Suprapubic skin (tissue), 4 donors: ENCODE data around the gene GSTM1. TPM values are rescaled to one million over a fixed set of nuclear protein-coding genes. Genes with fewer than 3 reads are reported as not detected.

Experiments
- DNase-seq, 2 donors: peaks; one replicate each; pipeline ENCODE4 v3.0.0-alpha.2; 2019; ENCODE audit warnings: low spot score in 2 of 2
- H3K27ac ChIP-seq: fragments of 200-600 bp; sonication (generic); one replicate; pipeline ENCODE4 v1.5.1; 2019
- H3K27me3 ChIP-seq: fragments of 200-600 bp; sonication (generic); one replicate; pipeline ENCODE4 v1.5.1; 2019
- H3K36me3 ChIP-seq: fragments of 200-600 bp; sonication (generic); one replicate; pipeline ENCODE4 v1.5.1; 2019
- H3K4me1 ChIP-seq: fragments of 200-600 bp; sonication (generic); one replicate; pipeline ENCODE4 v1.5.1; 2019
- H3K4me3 ChIP-seq: fragments of 200-600 bp; sonication (generic); one replicate; pipeline ENCODE4 v1.5.1; 2019; ENCODE audit warnings: mild to moderate bottlenecking
- H3K9me3 ChIP-seq: fragments of 200-600 bp; sonication (generic); one replicate; pipeline ENCODE4 v1.5.1; 2019
- EP300 ChIP-seq: sonication (generic); formaldehyde crosslinking; IDR thresholded peaks from one replicate; pipeline ENCODE4 v1.6.1; 2017; ENCODE audit warnings: antibody characterized with exemption
- POLR2A ChIP-seq, 2 donors: fragments of 450-650 bp; IDR thresholded peaks; one replicate each; pipeline ENCODE4 v1.6.1; 2017; ENCODE audit warnings: antibody characterized with exemption in 2 of 2, mild to moderate bottlenecking in 2 of 2, moderate library complexity in 2 of 2
- POLR2AphosphoS5 ChIP-seq, 3 donors: sonication (generic); formaldehyde crosslinking; IDR thresholded peaks; one replicate each; pipeline ENCODE4 v1.6.1; 2017; ENCODE audit warnings: antibody characterized with exemption in 3 of 3
- WGBS: methylation state at CpG from one replicate; pipeline ENCODE4 v1.1.5; 2018; 5-methylcytosine and 5-hydroxymethylcytosine counted together
- total RNA-seq, 4 donors: library from RNA; depleted of rRNA; stranded (reverse); fragments of >200 nt; gene quantifications; one replicate each; pipeline ENCODE4 v1.1.0, GENCODE V29; 2016
- TF ChIP-seq, protein P1 (sequence below), 2 donors: fragments of 200-600 bp in 1 of 2; fragments of 450-650 bp in 1 of 2; sonication (generic) in 1 of 2; IDR thresholded peaks; one replicate each; pipeline ENCODE4 v1.5.1; 2016 to 2019; ENCODE audit warnings: antibody characterized with exemption in 2 of 2, mild to moderate bottlenecking in 1 of 2, moderate library complexity in 1 of 2

GSTM1 gene
- total RNA-seq, 4 donors from 2014 or later: 48.2 TPM; not detected in 3

DNA sequence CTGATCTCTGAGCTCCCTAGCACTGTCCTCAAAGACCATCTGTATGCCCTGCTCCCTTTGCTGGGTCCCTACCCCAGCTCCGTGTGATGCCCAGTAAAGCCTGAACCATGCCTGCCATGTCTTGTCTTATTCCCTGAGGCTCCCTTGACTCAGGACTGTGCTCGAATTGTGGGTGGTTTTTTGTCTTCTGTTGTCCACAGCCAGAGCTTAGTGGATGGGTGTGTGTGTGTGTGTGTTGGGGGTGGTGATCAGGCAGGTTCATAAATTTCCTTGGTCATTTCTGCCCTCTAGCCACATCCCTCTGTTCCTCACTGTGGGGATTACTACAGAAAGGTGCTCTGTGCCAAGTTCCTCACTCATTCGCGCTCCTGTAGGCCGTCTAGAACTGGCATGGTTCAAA is 30.1 kb downstream of the GSTM1 start:
- no peaks in the 10 kb centered on the region for H3K27me3 ChIP-seq
- no peak overlapping the region for H3K4me3 ChIP-seq
- H3K4me1 ChIP-seq: peaks cover 38% of the 10 kb centered on the region
- H3K9me3 ChIP-seq: no peaks in the 10 kb centered on the region
- 52% methylated on average over 5 of the region's 5 CpGs for WGBS
- H3K36me3 ChIP-seq: no peaks in the 10 kb centered on the region
- DNase-seq: no peak
- H3K27ac ChIP-seq: no peak overlapping the region
- TF ChIP-seq EP300 (no peak), POLR2A (IDR thresholded peaks at IDR 0.05) (no peak), POLR2AphosphoS5 (IDR thresholded peaks at IDR 0.05) (no peak)
- TF ChIP-seq, protein P1, sequence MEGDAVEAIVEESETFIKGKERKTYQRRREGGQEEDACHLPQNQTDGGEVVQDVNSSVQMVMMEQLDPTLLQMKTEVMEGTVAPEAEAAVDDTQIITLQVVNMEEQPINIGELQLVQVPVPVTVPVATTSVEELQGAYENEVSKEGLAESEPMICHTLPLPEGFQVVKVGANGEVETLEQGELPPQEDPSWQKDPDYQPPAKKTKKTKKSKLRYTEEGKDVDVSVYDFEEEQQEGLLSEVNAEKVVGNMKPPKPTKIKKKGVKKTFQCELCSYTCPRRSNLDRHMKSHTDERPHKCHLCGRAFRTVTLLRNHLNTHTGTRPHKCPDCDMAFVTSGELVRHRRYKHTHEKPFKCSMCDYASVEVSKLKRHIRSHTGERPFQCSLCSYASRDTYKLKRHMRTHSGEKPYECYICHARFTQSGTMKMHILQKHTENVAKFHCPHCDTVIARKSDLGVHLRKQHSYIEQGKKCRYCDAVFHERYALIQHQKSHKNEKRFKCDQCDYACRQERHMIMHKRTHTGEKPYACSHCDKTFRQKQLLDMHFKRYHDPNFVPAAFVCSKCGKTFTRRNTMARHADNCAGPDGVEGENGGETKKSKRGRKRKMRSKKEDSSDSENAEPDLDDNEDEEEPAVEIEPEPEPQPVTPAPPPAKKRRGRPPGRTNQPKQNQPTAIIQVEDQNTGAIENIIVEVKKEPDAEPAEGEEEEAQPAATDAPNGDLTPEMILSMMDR (IDR thresholded peaks at IDR 0.05): no peak

DNA sequence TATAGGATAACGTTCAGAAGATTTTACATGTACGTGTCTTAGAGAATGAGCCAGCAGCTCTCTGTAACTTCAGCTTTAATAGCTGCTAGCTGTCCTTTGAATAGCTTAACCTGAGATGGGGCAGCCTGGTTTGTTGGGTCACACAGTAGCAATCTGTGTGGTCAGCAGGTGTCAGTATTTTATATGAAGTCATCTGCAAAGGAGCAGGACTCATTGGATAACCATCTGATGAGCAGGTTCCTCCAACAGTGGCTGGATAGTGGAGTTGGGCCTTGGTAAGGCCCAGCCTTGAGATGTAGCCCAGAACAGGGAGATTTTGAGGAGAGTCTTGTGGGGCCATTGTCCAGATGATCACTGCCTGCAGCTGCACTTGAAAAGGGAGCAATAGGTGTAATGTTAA is 30.9 kb downstream of the GSTM1 start:
- peaks cover 39% of the 10 kb centered on the region for H3K4me1 ChIP-seq
- H3K27me3 ChIP-seq: no peaks in the 10 kb centered on the region
- no peak for DNase-seq
- TF ChIP-seq, protein P1 (IDR thresholded peaks at IDR 0.05): no peak
- no peak for TF ChIP-seq EP300
- no peak for TF ChIP-seq POLR2A (IDR thresholded peaks at IDR 0.05)
- no peak for TF ChIP-seq POLR2AphosphoS5 (IDR thresholded peaks at IDR 0.05)
- no peak overlapping the region for H3K4me3 ChIP-seq
- 81% methylated on average over 2 of the region's 2 CpGs for WGBS
- H3K36me3 ChIP-seq: no peaks in the 10 kb centered on the region
- H3K9me3 ChIP-seq: no peaks in the 10 kb centered on the region
- H3K27ac ChIP-seq: no peak overlapping the region

DNA sequence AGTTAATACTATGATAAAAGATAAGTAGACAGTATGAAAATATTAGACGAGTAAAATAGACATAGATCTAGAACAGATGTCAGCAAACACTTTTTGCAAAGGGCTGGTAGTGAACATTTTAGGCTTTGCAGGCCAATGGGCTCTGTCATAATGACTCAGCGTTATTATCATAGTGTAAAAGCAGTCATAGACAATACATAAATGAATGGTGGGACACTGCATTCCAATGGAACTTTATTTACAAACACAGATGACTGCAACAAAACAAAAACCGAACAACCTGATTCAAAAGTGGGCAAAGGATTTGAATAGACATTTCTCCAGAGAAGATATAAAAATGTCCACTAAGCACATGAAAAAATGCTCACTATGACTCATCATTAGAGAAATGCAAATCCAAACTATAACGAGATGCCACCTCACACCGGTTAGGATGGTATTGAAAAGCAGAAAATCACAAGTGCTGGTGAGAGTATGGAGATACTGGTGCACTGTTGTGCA is 31.8 kb downstream of the GSTM1 start:
- TF ChIP-seq EP300 (no peak), POLR2AphosphoS5 (IDR thresholded peaks at IDR 0.05) (no peak), POLR2A (IDR thresholded peaks at IDR 0.05) (no peak)
- TF ChIP-seq, protein P1 (IDR thresholded peaks at IDR 0.05): no peak
- no peak overlapping the region for H3K4me3 ChIP-seq
- WGBS: 49% methylated on average over 5 of the region's 5 CpGs
- no peak for DNase-seq
- no peak overlapping the region for H3K27ac ChIP-seq
- no peaks in the 10 kb centered on the region for H3K27me3 ChIP-seq
- H3K4me1 ChIP-seq: peaks cover 41% of the 10 kb centered on the region
- no peaks in the 10 kb centered on the region for H3K36me3 ChIP-seq
- no peaks in the 10 kb centered on the region for H3K9me3 ChIP-seq

DNA sequence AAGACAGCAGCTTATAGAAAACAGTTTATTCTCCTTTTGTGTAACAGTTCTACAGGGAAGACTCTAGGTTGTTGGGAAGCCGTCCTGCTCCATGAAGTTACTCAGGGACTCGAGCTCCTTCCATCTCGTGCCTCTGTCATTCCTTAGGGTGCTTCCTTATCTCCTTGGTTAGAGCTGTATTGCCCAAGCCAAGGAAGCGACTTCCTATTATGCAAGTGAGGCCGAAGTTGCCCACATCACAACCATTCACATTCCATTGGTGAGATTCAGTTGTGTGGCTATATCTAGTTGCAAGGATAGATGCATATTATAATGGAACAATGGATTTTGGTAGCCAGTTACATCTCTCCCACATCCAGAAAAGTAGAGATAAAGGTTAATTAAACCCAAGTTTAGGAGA is 33.4 kb downstream of the GSTM1 start:
- H3K27ac ChIP-seq: no peak overlapping the region
- H3K4me3 ChIP-seq: no peak overlapping the region
- no peaks in the 10 kb centered on the region for H3K9me3 ChIP-seq
- H3K4me1 ChIP-seq: peaks cover 26% of the 10 kb centered on the region
- H3K36me3 ChIP-seq: no peaks in the 10 kb centered on the region
- no peaks in the 10 kb centered on the region for H3K27me3 ChIP-seq
- WGBS: 85% methylated on average over 5 of the region's 5 CpGs
- no peak for DNase-seq
- TF ChIP-seq, protein P1 (IDR thresholded peaks at IDR 0.05): no peak
- TF ChIP-seq POLR2A (IDR thresholded peaks at IDR 0.05) (no peak), POLR2AphosphoS5 (IDR thresholded peaks at IDR 0.05) (no peak), EP300 (no peak)

DNA sequence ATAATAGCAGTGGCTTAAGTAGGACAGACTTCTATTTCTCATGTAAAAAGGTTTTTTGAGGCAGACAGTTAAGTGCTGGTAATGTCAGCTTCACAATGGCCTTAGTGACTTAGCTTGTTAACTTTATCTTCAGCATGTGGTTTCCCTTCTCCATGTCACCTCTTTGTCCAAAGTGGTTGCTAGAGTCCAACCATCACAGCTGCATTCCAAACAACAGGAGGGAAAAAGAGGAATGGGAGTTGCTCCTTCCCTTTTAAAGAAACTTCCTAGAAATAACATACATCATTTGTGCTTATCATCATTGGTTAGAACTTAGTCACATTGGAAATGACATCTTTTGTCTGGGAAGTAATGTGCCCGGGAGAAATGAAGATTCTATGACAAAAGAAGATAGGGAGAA is 34.4 kb downstream of the GSTM1 start:
- TF ChIP-seq POLR2A (IDR thresholded peaks at IDR 0.05): no peak
- TF ChIP-seq, protein P1 (IDR thresholded peaks at IDR 0.05): no peak
- TF ChIP-seq EP300: no peak
- no peak for TF ChIP-seq POLR2AphosphoS5 (IDR thresholded peaks at IDR 0.05)

More for the DNA sequence above, 34.4 kb downstream of the GSTM1 start:
- DNase-seq: no peak
- no peaks in the 10 kb centered on the region for H3K9me3 ChIP-seq
- peaks cover 16% of the 10 kb centered on the region for H3K4me1 ChIP-seq
- H3K27me3 ChIP-seq: no peaks in the 10 kb centered on the region
- no peak overlapping the region for H3K4me3 ChIP-seq
- WGBS: 90% methylated on average over 1 of the region's 1 CpG
- H3K36me3 ChIP-seq: no peaks in the 10 kb centered on the region
- no peak overlapping the region for H3K27ac ChIP-seq
